DOHH2 (cell line): Measurements from ENCODE around the gene ANXA10.

ENCODE experiments used
- CTCF ChIP-seq: fragments of 200-600 bp; sonication (generic); IDR thresholded peaks from one replicate; pipeline ENCODE4 v1.5.1; 2014; ENCODE audit warnings: antibody characterized with exemption, mild to moderate bottlenecking, low read depth, low read length; ENCODE audit not compliant: poor library complexity, severe bottlenecking
- EZH2phosphoT487 ChIP-seq: fragments of 200-600 bp; sonication (generic); IDR thresholded peaks from 2 replicates; pipeline ENCODE4 v1.6.1; 2017; ENCODE audit warnings: borderline replicate concordance, mild to moderate bottlenecking, antibody characterized with exemption, low read length, moderate library complexity, mixed read lengths

- TF ChIP-seq CTCF, result no peak
- no peak for TF ChIP-seq EZH2phosphoT487
Measured at GRCh38 chr4:168077726-168078239, 14.6 kb upstream of the ANXA10 start.
